HepG2 (cell line): Measurements from ENCODE around the gene B3GNT9. TPM values are rescaled to one million over a fixed set of nuclear protein-coding genes. Genes with fewer than 3 reads are reported as not detected.

Experiments used
- ARNTL ChIP-seq: sonication (generic); formaldehyde crosslinking; IDR thresholded peaks from 2 replicates; pipeline ENCODE4 v1.4.0; 2020; ENCODE audit warnings: mild to moderate bottlenecking, missing genetic modification reagents
- CHD2 ChIP-seq: IDR thresholded peaks from 2 replicates; pipeline ENCODE4 v1.6.1; 2011; ENCODE audit warnings: low read depth, low read length, improper control_type of control experiment
- GPN1 ChIP-seq: sonication (generic); formaldehyde crosslinking; IDR thresholded peaks from 2 replicates; pipeline ENCODE4 v1.5.1; 2020; ENCODE audit warnings: missing genetic modification reagents, borderline replicate concordance
- HNRNPL ChIP-seq: fragments of 200-400 bp; formaldehyde crosslinking; IDR thresholded peaks from 2 replicates; pipeline ENCODE4 v1.6.1; 2017; ENCODE audit warnings: mild to moderate bottlenecking, low read depth, low read length
- KDM4B ChIP-seq: sonication (generic); formaldehyde crosslinking; IDR thresholded peaks from 2 replicates; pipeline ENCODE4 v1.4.0; 2020; ENCODE audit warnings: missing genetic modification reagents
- MIER2 ChIP-seq: IDR thresholded peaks from 2 replicates; pipeline ENCODE4 v1.6.1; 2016; ENCODE audit warnings: missing biosample characterization, missing genetic modification reagents
- NR2F2 ChIP-seq: IDR thresholded peaks from 2 replicates; pipeline ENCODE4 v1.6.1; 2012; ENCODE audit warnings: low read depth, inconsistent platforms, borderline replicate concordance
- PITX1 ChIP-seq: sonication (generic); formaldehyde crosslinking; IDR thresholded peaks from 2 replicates; pipeline ENCODE4 v1.5.1; 2020; ENCODE audit warnings: mild to moderate bottlenecking, missing genetic modification reagents
- SRSF4 ChIP-seq: fragments of 200-400 bp; formaldehyde crosslinking; IDR thresholded peaks from one replicate; pipeline ENCODE4 v1.6.1; 2018; ENCODE audit warnings: mild to moderate bottlenecking, low read depth, low read length, moderate library complexity; ENCODE audit not compliant: poor library complexity, severe bottlenecking
- TAF15 ChIP-seq: fragments of 200-400 bp; formaldehyde crosslinking; IDR thresholded peaks from one replicate; pipeline ENCODE4 v1.6.1; 2018; ENCODE audit warnings: mild to moderate bottlenecking, low read depth, low read length; ENCODE audit not compliant: poor library complexity, severe bottlenecking
- ZBED4 ChIP-seq: sonication (generic); formaldehyde crosslinking; IDR thresholded peaks from 2 replicates; pipeline ENCODE4 v1.4.0; 2020; ENCODE audit warnings: missing genetic modification reagents, borderline replicate concordance
- ZNF556 ChIP-seq: sonication (generic); formaldehyde crosslinking; IDR thresholded peaks from 2 replicates; pipeline ENCODE4 v1.4.0; 2020; ENCODE audit warnings: mild to moderate bottlenecking, missing genetic modification reagents, borderline replicate concordance
- ZNF572 ChIP-seq: sonication (generic); formaldehyde crosslinking; IDR thresholded peaks from 2 replicates; pipeline ENCODE4 v1.5.1; 2020; ENCODE audit warnings: mild to moderate bottlenecking, missing genetic modification reagents
- ZNF672 ChIP-seq: sonication (generic); formaldehyde crosslinking; IDR thresholded peaks from 2 replicates; pipeline ENCODE4 v1.8.1; 2022; ENCODE audit warnings: missing genetic modification reagents
- ZNF737 ChIP-seq: sonication (generic); formaldehyde crosslinking; IDR thresholded peaks from 2 replicates; pipeline ENCODE4 v1.5.0; 2020; ENCODE audit warnings: missing genetic modification reagents, mild to moderate bottlenecking, borderline replicate concordance
- ZNF790 ChIP-seq: sonication (generic); formaldehyde crosslinking; IDR thresholded peaks from 2 replicates; pipeline ENCODE4 v1.8.0; 2022; ENCODE audit warnings: missing genetic modification reagents, mild to moderate bottlenecking, borderline replicate concordance
- ZNF816 ChIP-seq: sonication (generic); formaldehyde crosslinking; IDR thresholded peaks from 2 replicates; pipeline ENCODE4 v1.8.0; 2022; ENCODE audit warnings: missing genetic modification reagents, mild to moderate bottlenecking, borderline replicate concordance
- polyA plus RNA-seq, 8 experiments: library from polyadenylated mRNA; depleted of rRNA in 3 of 8; stranded (reverse) in 7 of 8; unstranded in 1 of 8; fragments of >200 nt; fragmentation: Illumina TruSeq in 4 of 8; extraction: Trizol in 4 of 8; gene quantifications; 2 replicates each; pipeline versions ENCODE4 v1.2.1 to v1.2.3, GENCODE V29; 2011 to 2016; ENCODE audit warnings: low read depth in 4 of 8, missing spikeins in 1 of 8, mixed read lengths in 1 of 8; ENCODE audit not compliant: insufficient read depth in 1 of 8
- total RNA-seq, 5 experiments: library from RNA; depleted of rRNA; stranded (reverse); fragments of >200 nt; fragmentation: Illumina TruSeq; extraction: Trizol; gene quantifications; 2 replicates each; pipeline ENCODE4 v1.2.3, GENCODE V29; 2016; ENCODE audit warnings: low read depth in 1 of 5
- TF ChIP-seq, protein P1 (sequence below): sonication (generic); formaldehyde crosslinking; IDR thresholded peaks from 2 replicates; pipeline ENCODE4 v1.5.1; 2020; ENCODE audit warnings: missing genetic modification reagents, mild to moderate bottlenecking, borderline replicate concordance
- TF ChIP-seq, protein P2 (sequence below): fragments of 450-650 bp; IDR thresholded peaks from 2 replicates; pipeline ENCODE4 v1.6.1; 2016
- TF ChIP-seq, protein P3 (sequence below): sonication (generic); formaldehyde crosslinking; IDR thresholded peaks from 2 replicates; pipeline ENCODE4 v1.8.1; 2023; ENCODE audit warnings: missing genetic modification reagents, inconsistent platforms, borderline replicate concordance

The B3GNT9 gene
- total and polyA plus RNA-seq, 2 of the 13 experiments (the other 11 are each of a cell fraction or from before 2014, with no cell fraction given): 1.5 to 3.1 TPM

DNA sequence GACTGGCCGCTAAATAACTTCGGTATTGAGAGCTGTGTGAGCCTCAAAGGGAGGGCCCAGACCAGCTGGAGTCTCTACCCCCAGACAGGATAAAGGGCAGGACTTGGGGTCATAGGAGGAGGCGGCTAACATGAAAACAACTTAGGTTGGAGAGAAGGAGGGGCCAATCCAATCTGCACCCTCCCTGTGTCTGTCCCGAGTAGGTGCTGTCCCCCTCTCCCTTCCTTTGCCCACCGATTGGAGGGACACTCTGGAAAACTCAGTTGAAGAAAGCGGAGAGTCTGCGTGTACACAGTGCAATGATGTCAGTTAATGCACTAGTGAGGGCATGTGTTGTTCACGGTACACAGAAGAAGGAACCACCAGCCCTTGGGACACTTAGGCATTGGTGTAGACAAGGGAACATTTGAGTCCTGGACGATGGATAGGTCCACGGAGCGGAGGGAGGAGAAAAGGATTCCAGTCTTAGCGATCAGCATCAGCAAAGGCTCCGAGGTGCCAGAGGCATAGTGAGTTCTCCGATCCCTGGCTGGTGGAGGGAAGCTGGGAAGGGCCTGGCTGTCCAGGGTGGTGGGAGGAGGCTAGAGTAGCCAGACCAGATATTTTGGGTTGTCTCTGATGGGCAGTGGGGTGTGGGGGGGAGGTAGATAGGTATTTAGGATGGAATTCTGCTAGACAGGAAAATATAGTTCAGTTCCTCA, 20.3 kb upstream of the B3GNT9 start (continued):
- TF ChIP-seq, protein P1, sequence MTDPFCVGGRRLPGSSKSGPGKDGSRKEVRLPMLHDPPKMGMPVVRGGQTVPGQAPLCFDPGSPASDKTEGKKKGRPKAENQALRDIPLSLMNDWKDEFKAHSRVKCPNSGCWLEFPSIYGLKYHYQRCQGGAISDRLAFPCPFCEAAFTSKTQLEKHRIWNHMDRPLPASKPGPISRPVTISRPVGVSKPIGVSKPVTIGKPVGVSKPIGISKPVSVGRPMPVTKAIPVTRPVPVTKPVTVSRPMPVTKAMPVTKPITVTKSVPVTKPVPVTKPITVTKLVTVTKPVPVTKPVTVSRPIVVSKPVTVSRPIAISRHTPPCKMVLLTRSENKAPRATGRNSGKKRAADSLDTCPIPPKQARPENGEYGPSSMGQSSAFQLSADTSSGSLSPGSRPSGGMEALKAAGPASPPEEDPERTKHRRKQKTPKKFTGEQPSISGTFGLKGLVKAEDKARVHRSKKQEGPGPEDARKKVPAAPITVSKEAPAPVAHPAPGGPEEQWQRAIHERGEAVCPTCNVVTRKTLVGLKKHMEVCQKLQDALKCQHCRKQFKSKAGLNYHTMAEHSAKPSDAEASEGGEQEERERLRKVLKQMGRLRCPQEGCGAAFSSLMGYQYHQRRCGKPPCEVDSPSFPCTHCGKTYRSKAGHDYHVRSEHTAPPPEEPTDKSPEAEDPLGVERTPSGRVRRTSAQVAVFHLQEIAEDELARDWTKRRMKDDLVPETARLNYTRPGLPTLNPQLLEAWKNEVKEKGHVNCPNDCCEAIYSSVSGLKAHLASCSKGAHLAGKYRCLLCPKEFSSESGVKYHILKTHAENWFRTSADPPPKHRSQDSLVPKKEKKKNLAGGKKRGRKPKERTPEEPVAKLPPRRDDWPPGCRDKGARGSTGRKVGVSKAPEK (CRISPR knock-in tag): peak; percentile 38; the same call in 1 of the 2 replicates
- TF ChIP-seq ZNF572 (CRISPR knock-in tag) (no peak), ZNF556 (CRISPR knock-in tag) (0 out of 2 replicates have a peak, but pooled peaks have one; percentile 75), NR2F2 (no peak), ZBED4 (no peak), GPN1 (no peak), TAF15 (no peak), ZNF737 (CRISPR knock-in tag) (no peak), KDM4B (peak; percentile 22; the same call in 1 of the 2 replicates), HNRNPL (no peak), PITX1 (peak; percentile 70; the same call in 1 of the 2 replicates), ZNF790 (CRISPR knock-in tag) (no peak), ARNTL (CRISPR knock-in tag) (0 out of 2 replicates have a peak, but pooled peaks have one; percentile 29), CHD2 (no peak), ZNF816 (no peak), ZNF672 (CRISPR knock-in tag) (no peak), MIER2 (CRISPR knock-in tag) (no peak), SRSF4 (no peak)
- TF ChIP-seq, protein P2, sequence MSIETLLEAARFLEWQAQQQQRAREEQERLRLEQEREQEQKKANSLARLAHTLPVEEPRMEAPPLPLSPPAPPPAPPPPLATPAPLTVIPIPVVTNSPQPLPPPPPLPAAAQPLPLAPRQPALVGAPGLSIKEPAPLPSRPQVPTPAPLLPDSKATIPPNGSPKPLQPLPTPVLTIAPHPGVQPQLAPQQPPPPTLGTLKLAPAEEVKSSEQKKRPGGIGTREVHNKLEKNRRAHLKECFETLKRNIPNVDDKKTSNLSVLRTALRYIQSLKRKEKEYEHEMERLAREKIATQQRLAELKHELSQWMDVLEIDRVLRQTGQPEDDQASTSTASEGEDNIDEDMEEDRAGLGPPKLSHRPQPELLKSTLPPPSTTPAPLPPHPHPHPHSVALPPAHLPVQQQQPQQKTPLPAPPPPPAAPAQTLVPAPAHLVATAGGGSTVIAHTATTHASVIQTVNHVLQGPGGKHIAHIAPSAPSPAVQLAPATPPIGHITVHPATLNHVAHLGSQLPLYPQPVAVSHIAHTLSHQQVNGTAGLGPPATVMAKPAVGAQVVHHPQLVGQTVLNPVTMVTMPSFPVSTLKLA: no peak
- TF ChIP-seq, protein P3, sequence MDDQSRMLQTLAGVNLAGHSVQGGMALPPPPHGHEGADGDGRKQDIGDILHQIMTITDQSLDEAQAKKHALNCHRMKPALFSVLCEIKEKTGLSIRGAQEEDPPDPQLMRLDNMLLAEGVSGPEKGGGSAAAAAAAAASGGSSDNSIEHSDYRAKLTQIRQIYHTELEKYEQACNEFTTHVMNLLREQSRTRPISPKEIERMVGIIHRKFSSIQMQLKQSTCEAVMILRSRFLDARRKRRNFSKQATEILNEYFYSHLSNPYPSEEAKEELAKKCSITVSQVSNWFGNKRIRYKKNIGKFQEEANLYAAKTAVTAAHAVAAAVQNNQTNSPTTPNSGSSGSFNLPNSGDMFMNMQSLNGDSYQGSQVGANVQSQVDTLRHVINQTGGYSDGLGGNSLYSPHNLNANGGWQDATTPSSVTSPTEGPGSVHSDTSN (CRISPR knock-in tag): no peak
